VCaP (cell line): ENCODE data around the gene ABCA4.

Experiments used
- H3K27ac ChIP-seq: fragments of 450-650 bp; 2 replicates; pipeline ENCODE4 v1.5.1; 2017
- CTCF ChIP-seq: fragments of 450-650 bp; conservative IDR thresholded peaks from 2 replicates; pipeline ENCODE4 v1.5.1; 2017; ENCODE audit warnings: mild to moderate bottlenecking, moderate library complexity

ABCA4 gene

GRCh38 chr1:94063379-94063778, 57.6 kb downstream of the ABCA4 start:
- H3K27ac ChIP-seq = peak overlapping the region; percentile 32

GRCh38 chr1:94061513-94062443, 59.2 kb downstream of the ABCA4 start:
- TF ChIP-seq CTCF = peak; percentile 79
- peak overlapping the region; percentile 32; the same call in 1 of the 2 replicates for H3K27ac ChIP-seq

More at GRCh38 chr1:94063379-94063778, 57.6 kb downstream of the ABCA4 start:
- TF ChIP-seq CTCF = peak; percentile 54

- no peak overlapping the region; the same call in 1 of the 2 replicates for H3K27ac ChIP-seq
- TF ChIP-seq CTCF = no peak
These were observed 60.2 kb downstream of the ABCA4 start for GRCh38 chr1:94060720-94061119.

GRCh38 chr1:94058766-94059165, 62.2 kb downstream of the ABCA4 start:
- H3K27ac ChIP-seq = no peak overlapping the region
- TF ChIP-seq CTCF = no peak

- no peak for TF ChIP-seq CTCF
- no peak overlapping the region for H3K27ac ChIP-seq
These were observed 64.0 kb downstream of the ABCA4 start for GRCh38 chr1:94056996-94057395.

- H3K27ac ChIP-seq = no peak overlapping the region
- no peak for TF ChIP-seq CTCF
These were observed 64.8 kb downstream of the ABCA4 start for GRCh38 chr1:94056171-94056570.

- no peak overlapping the region for H3K27ac ChIP-seq
- TF ChIP-seq CTCF = no peak
These were observed 65.4 kb downstream of the ABCA4 start for GRCh38 chr1:94055459-94056122.
